GM19372 (cell line): ENCODE data around the gene NKRF.

Source experiments
- ATAC-seq: cut with Tn5 transposase; IDR thresholded peaks from one replicate; pipeline ENCODE4 v1.9.1; 2021; ENCODE audit warnings: mild to moderate bottlenecking, low read depth, moderate library complexity; ENCODE audit not compliant: unreplicated experiment

The NKRF gene

DNA sequence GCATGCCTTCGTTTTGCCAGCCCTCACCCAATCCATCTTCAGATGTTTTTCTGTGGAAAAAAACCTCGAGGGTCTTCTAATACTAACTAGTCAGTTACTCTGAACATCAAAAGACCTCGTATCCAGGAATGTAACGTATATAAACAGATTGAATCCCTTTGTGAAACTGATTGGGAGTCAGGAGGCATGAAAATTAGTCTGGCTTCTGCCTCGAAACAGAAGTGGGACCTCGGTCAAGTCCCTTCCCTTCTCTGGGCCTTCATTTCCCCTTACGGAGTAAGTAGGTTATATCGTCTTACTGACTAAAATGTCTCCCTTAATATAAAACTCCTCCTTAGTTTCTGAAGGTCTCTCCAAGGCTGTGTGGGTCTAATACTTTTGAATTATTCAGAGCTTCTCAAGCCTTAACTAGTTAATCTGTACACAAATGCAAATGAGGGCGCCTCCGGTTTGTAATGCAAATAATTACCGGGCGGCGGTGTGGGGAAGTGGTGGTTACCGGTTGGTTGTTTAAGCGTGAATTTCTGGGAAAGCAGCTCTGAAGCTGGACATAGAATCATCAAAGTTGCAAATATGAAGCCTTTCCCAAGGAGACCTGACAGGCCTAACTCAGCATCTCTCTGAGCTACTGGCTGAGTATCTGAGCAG lies 11.4 kb upstream of the NKRF start:
- ATAC-seq = peak; percentile 54

GRCh38 chrX:119614776-119615175 lies 8.6 kb upstream of the NKRF start:
- ATAC-seq = no peak

- no peak for ATAC-seq
Measured at GRCh38 chrX:119607018-119607389, 780 bp upstream of the NKRF start.

DNA sequence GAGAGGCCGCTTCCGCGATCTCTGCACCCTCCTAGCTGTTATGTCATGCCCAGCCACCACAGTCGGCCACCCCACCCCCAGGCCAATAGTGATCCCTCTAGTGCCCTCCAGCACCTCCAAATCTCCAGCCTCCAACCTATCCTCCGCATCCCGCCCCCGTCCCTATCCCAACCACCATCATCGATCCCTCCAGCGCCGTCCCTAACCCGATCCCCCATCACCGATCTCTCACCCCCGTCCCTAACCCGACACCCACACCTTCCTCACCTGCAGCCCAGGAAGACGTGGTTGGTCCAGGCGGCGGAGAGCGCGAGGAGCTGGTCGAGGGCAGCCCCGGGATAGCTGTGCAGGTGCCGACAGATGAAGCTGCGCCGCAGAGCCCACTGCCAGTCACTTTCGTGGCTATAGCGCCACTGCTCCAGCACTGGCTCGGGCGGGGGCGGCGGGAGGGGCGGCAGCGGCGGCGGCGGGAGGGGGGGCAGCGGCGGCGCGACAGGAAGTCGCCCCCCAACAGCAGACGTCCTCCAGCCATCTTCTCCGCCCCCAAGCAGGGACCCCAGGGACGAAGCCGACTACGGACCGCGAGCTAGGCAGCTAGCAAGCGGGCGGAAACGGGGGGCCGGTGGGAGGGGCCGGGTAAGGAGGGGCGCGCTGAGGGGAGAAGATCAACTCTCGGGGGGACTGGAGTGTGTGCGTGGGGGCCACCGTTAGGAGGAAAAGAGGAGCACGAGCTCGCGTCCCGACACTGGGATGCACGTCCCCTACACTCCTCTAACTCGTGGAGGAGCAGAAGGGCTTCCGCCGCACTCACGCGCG lies 552 bp downstream of the NKRF start:
- ATAC-seq = peak; percentile 22

DNA sequence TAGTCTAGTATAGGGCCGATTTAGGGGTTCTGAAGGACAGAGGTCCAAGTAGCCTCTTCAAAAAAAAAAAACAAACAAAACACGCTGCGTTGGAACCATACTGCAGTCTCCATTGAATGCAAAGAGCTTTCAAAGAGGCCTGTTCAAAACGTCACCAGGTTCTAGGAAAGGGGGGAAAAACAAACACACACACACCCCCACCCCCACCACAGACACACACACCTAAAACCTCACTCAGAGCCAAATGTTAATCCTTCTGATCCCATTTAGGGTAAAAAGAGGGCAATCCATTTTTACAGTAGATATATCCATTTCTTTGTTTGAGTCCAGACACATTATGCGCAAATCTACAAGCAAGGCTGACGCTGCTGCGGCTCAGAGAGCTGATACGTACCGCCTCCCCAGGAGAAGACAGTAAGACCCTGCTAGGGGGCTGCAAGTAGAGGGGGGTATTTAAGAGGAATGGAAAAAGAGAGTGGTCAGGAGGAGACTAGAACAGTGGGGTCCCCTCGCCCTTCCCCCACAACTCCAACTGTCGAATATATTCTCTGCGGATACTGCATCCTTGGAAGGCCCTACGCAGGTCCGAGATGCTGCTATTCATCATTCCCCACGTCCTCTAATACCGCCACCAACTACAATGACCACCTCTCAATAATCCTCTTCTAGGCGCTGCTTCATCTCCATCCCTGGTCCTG lies 1.3 kb downstream of the NKRF start:
- ATAC-seq = no peak

DNA sequence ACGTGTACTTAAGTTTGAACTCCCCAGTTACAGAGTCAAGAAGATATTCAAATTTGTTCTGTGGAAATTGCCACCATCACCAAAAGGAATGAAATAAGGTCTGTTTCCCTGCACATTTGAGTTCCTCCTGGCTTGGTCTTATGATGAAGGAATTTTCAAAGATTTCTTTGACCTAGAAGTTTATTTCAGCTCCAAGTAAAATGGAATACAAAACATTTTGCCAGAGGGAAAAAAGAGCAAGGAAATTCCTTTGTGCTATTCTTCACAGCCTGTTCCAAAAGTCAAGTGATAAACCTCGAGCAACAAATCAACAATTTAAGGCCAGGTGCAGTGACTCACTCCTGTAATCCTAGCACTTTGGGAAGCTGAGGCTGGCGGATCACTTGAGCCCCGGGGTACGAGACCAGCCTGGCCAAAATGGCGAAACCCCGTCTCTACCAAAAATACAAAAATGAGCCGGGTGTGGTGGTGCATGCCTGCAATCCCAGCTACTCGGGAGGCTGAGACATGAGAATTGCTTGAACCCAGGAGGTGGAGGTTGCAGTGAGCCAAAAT lies 3.4 kb downstream of the NKRF start:
- ATAC-seq = no peak

DNA sequence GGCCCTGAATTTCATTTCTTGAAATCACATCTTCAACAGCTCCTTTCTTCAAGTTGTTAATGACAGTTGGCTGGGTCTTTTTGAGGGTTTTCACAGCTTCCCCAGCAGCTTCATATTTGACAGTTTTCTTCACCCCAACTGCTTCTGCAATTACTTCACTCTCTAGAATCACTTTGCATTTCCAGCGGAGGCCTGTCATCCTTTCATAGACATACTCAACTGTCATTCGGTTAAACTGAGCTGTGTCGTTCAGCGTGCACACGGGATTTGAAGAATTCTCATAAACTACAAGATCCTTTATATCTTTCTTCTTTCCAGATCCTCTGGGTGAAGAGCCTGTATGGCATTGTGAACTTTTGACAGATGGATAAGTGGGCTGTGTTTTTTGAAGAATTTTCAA lies 16.4 kb downstream of the NKRF start:
- no peak for ATAC-seq

DNA sequence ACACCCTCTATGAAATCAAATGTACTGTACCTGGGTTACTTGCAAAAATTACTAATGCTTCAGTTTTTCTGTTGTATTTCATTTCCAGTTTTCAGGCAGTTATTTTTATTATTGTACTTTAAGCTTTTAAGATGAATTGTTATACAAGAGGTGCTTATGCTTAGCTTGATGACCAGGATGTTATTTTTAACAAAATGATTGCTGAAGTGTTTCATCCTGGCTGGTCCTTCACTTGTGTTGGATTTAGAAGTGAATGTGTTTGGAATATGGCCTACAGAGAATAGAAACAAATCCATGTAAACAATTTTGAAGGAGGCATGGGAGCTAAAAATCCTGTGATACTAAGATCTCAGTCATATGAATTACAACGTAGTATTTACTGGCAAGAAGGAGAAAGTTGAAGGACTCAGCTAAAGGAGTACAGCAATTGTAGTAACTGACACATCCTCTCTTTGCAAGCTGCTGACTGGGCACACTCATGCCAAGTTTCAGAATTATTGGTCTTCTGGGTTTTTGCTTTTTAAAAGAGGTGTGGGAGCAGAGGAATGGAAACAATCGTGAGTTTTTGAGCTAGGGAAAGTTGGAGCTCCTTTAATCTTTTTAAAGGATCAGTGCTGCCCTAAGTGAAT lies 22.7 kb downstream of the NKRF start:
- no peak for ATAC-seq

DNA sequence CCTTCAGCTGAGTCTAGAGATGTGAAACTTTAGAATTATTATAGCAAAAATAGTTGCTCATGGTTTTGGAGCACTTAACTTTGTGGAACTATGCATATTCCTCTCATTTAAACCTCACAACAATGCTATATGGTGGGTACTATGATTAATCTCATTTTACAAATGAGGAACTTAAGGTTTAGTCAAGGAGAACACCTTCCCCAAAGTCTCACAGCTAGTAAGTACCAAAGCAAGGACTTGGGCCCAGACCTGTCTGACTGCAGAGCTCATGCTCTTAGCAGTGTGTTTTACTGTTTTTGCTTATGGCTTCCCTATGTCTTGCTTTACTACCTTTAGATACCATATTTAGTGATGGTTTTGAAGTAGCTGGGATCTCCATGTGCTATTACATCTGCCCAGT lies 26.8 kb downstream of the NKRF start:
- no peak for ATAC-seq

GRCh38 chrX:119574394-119575266 lies 31.6 kb downstream of the NKRF start, which contains the start of gene UBE2A:
TSS of gene UBE2A (plus strand) at chrX:119574563. CDS start at chrX:119574712, 149 bp downstream.
- peak; percentile 65 for ATAC-seq

- ATAC-seq = peak; percentile 78
Measured at GRCh38 chrX:119573840-119574393, 32.3 kb downstream of the NKRF start.

GRCh38 chrX:119573222-119573621 lies 33.0 kb downstream of the NKRF start:
- ATAC-seq = no peak

GRCh38 chrX:119570351-119570835 lies 35.8 kb downstream of the NKRF start:
- no peak for ATAC-seq

DNA sequence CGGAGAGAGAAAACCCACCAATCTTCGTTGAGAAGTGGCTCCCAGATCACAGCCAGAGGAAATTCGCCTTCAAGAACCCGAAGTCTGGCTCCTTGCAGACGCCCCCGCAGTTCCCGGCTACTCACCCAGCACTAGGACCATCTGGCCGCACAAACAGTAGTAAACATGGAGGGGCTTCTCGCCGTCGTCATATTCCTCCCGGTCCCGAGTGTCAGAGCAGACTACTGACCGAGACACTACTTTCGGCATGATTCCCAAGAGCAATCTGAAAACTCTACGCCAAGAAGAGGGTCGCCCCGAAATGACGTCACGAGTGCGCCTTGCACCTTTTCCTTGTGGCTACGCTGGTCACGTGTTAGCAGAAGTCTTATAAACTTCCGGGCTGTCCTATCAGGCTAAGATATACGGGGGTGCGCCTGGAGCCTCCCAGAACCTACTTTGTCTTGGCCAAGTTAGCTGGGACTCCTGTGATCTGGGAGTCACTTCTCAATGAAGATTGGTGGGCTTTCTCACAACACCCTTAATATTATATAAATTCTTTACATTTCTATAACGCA lies 41.0 kb downstream of the NKRF start, which contains the start of gene STEEP1:
Gene STEEP1 (minus strand): TSS at position 303 of the 557 bp plus-strand sequence. CDS start 54 bp downstream, at position 249.
- ATAC-seq = peak; percentile 91

- ATAC-seq = no peak
Measured at GRCh38 chrX:119552508-119552907, 53.7 kb downstream of the NKRF start.

DNA sequence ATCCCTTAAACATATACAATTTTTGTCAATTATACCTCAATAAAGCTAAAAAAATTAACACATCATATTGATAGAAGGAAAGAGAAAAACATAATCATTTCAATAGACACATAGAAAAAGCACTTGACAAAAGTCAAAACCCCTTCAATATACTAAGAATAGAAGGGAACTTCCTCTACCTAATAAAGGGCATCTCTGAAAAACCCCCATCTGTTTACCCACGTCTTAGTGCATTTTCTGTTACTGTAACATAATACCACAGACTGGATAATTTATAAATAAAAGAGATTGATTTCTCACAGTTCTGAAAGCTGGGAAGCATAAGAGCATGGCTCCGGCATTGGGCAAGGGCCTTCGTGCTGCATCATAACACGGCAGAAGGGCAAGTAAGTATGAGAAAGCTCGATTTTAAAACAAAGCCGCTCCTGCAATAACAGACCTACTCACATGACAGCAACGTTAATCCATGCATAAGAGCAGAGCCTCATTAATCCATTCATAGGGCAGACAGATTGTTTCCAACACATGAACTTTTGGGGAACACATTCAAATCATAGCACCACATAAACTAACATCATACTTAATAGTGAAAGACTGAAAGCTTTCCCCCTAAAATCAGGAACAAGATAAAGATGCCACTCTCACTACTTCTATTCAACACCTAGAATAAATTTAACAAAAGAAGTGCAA lies 56.8 kb downstream of the NKRF start:
- no peak for ATAC-seq

DNA sequence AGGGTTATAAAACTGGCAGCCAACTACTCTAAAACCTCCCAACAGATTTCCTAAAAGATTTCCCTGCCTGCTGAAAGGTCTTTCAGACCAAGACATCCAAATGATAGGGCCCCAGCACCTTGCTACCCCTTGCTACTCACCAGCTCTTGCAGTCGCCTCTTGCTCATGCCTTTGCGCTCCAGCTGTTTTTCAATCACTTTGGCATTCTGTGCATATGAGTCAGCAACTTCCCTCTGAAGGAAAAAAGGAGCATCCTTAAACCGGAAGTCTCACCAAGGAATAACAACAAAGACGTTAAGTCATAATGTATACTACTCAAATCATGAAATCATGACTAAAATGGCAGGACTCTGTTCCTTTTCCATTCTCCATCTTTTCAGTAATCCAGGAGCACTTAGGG lies 65.0 kb downstream of the NKRF start:
- ATAC-seq = no peak

GRCh38 chrX:119539872-119540271 lies 66.4 kb downstream of the NKRF start:
- ATAC-seq = no peak
